Astrocyte of the cerebellum (primary cell): Measurements from ENCODE around the gene OSBPL10.

Experiments used
- DNase-seq: peaks from one replicate; pipeline ENCODE4 v3.0.0-alpha.2; 2011; ENCODE audit warnings: low read depth
- H3K4me3 ChIP-seq: 2 replicates; pipeline ENCODE4 v1.5.1; 2011; ENCODE audit warnings: mild to moderate bottlenecking, low read depth, low read length, moderate library complexity
- CTCF ChIP-seq: IDR thresholded peaks from 2 replicates; pipeline ENCODE4 v1.5.1; 2012; ENCODE audit warnings: low read length, low read depth, moderate library complexity, mild to moderate bottlenecking; ENCODE audit errors: missing control alignments
- in situ Hi-C: cut with HindIII; loops from 2 replicates; pipeline ENCODE4 v1.10.0; 2017; ENCODE audit warnings: low sequenced_read_pairs

Gene OSBPL10

GRCh38 chr3:31800436-31800835, 180.6 kb downstream of the OSBPL10 start:
- no peak for TF ChIP-seq CTCF
- no peak overlapping the region for H3K4me3 ChIP-seq
- in situ Hi-C loops = no loop called here
- DNase-seq = no peak

GRCh38 chr3:31798840-31799239, 182.2 kb downstream of the OSBPL10 start:
- in situ Hi-C loops = no loop called here
- no peak for DNase-seq
- no peak overlapping the region for H3K4me3 ChIP-seq
- TF ChIP-seq CTCF = no peak

- no peak for TF ChIP-seq CTCF
- DNase-seq = no peak
- no peak overlapping the region for H3K4me3 ChIP-seq
- in situ Hi-C loops = no loop called here
These were observed 187.2 kb downstream of the OSBPL10 start for GRCh38 chr3:31793821-31794220.

GRCh38 chr3:31791090-31791430, 190.0 kb downstream of the OSBPL10 start:
- TF ChIP-seq CTCF = no peak
- H3K4me3 ChIP-seq = no peak overlapping the region
- in situ Hi-C loops = no loop called here
- no peak for DNase-seq

GRCh38 chr3:31790193-31791089, 190.6 kb downstream of the OSBPL10 start:
- no peak for TF ChIP-seq CTCF
- in situ Hi-C loops = no loop called here
- H3K4me3 ChIP-seq = no peak overlapping the region
- no peak for DNase-seq

GRCh38 chr3:31789429-31789828, 191.6 kb downstream of the OSBPL10 start:
- DNase-seq = no peak
- H3K4me3 ChIP-seq = no peak overlapping the region
- in situ Hi-C loops = loop anchor here (10.0 kb wide), 1 partner anchor 445 kb away; the partner anchor contains the start of gene CMTM8
- TF ChIP-seq CTCF = no peak
